GM21360 (cell line): ENCODE results near the gene RIN3.
A peak's percentile ranks its signal among the peaks of the same experiment; 100 is the strongest.
"Not testable (repeated sequence)": the region's sequence is repeated elsewhere in the genome, so short reads cannot be mapped to it uniquely, and the experiment has no call there.

Experiments
- ATAC-seq: cut with Tn5 transposase; IDR thresholded peaks from one replicate; pipeline ENCODE4 v1.9.1; 2021; ENCODE audit warnings: mild to moderate bottlenecking, moderate library complexity; ENCODE audit not compliant: unreplicated experiment

Gene RIN3

GRCh38 chr14:92525322-92526095 lies 11.9 kb downstream of the RIN3 start:
- ATAC-seq, result no peak

DNA sequence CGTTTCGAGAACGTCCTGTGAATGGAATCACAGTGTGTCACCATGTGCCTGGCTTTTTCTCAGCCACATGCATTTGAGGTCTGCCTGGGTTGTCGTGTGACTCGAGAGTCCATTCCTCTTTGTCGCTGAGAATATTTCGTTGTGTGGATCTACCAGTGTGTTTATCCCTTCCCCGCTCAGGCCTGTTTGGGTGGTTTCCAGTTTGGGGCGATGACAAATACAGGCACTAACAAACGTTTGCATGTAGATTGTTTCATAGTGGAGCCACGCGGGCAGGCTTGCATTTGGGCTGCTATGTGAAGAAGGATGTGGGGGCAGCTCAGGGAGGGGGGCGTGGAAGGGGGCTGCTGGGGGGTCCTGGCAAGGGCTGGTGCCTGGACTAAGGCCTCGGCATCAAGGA lies 14.1 kb downstream of the RIN3 start:
- ATAC-seq, result no peak

GRCh38 chr14:92528486-92529100 lies 15.0 kb downstream of the RIN3 start:
- ATAC-seq, result no peak

DNA sequence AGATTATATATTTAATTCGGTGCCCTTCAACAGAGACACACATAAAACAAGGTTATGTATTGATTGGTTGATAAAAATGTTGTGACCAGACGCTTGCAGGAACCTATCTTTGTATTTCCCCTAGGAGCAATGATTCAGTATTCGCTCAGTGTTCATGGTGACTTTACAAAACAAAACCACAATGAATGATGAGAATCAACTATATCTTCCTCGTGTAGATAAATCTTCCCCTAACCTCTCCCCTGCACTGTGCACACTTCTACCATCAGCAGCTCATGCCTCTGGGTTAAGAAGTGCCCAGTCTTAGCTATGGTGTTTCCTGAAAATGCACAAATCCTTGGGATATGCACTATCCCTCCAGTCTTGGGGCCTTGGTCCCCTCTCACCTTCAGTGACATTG lies 16.3 kb downstream of the RIN3 start:
- no peak for ATAC-seq

GRCh38 chr14:92531106-92531873 lies 17.7 kb downstream of the RIN3 start:
- ATAC-seq, result no peak

- ATAC-seq, result no peak
Observed at GRCh38 chr14:92532490-92533163, 19.0 kb downstream of the RIN3 start.

- ATAC-seq, result no peak
Observed at GRCh38 chr14:92534932-92535643, 21.5 kb downstream of the RIN3 start.

DNA sequence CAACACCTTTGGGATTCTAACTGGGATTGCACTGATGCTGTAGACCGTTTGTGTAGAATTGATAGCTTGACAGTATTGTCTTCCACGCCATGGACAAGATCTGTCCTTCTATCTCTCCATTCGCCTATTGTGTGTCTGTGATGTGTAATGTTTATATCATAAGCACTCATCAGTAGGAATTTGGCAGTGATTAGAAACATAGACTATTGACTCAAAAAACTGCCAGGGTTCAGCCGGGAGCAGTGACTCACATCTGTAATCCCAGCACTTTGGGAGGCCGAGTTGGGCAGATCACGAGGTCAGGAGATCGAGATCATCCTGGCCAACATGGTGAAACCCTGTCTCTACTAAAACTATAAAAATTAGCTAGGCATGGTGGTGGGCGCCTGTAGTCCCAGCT lies 22.6 kb downstream of the RIN3 start:
- ATAC-seq, result not testable (repeated sequence)

- ATAC-seq, result peak; percentile 55
Observed at GRCh38 chr14:92538412-92538985, 24.9 kb downstream of the RIN3 start.

- no peak for ATAC-seq
Observed at GRCh38 chr14:92539419-92539818, 25.8 kb downstream of the RIN3 start.

DNA sequence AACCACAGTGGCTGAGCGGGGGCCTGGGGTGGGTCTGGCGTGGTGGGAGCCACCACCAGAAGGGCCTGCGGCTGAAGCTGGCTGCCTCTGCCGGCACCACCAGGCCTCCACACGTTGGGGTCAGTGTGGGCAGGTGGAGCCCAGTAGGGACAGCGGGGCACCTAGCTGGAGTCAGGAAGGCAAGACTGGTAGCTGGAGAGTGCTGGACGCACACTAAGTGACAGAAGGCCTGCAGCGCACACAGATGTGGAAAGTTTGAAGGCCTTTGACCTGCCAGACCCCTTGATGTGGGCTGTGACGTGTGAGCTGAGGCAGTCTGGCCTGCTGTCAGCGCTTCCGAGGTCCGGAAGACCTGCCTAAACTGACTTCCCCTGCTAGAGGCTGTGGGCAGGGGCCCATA lies 26.3 kb downstream of the RIN3 start:
- ATAC-seq, result no peak

- no peak for ATAC-seq
Observed at GRCh38 chr14:92540472-92541048, 27.0 kb downstream of the RIN3 start.

- no peak for ATAC-seq
Observed at GRCh38 chr14:92542766-92543554, 29.4 kb downstream of the RIN3 start.

DNA sequence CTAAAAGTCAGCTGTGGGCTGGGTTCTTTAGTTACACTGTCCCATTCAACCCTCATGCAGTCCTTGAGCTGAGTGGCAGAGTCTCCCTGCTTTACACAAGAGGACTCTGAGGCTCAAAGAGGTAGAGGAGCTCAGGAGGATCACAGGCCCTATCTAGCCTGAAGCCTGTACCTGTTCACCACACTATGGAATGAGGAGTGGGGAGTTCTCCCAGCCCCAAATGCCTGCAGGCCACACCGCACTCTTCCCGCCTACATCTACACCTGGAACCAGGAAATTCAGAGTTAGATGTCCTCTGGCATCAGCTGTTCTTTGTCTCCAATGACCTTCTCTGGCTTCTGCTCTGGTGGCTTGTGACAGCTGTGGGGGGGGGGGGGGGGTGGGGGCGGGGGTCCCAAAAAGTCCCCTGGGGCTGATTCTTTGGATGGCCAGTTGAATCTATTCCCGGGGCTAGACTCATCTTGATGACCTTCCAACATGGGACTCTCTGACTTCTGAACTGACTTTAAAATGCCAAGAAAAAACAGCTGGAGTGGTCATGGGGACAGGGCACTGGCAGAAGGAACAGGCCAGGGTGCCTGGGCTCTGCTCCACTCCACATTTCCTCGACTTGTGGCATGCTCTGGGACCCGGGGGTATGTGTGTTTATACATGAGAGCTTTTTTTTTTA lies 30.6 kb downstream of the RIN3 start:
- no peak for ATAC-seq

GRCh38 chr14:92546347-92547053 lies 32.9 kb downstream of the RIN3 start:
- ATAC-seq, result no peak

DNA sequence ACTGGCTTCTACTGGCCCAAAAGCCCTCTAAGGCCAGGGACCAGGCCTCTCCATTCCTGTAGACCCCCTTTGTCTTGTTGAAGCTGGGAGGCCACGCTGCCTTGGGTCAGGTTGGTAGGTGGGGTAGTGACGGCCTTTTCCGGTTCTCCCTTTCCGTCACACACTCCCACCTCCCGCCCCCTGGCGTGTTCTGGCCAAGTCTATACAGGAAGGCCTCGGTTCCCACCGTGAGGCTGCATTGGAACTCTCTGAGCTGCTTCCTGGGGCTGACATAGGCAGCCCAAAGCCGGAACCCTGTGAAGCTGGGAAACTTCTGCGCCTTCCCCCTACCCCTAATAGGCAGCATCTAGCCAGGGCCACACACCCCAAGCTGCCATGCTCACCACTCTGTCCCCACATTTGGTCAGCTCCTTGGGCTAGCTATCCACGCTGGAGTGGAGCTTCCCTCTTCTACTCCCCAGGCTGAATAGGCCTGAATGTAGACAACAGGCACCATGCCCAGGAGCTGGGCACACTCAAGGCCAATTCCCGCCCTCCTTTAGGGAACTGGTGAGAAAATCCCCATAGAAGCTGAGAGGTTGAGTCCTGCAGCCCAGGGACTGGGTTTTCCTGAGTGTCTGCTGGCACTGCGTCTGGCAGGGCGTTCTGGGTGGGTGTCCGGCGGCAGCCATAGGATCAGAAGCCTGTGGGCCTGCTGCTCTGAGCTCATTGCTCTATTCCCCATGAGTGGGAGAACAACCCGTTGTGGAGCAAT lies 35.7 kb downstream of the RIN3 start:
- no peak for ATAC-seq

GRCh38 chr14:92549859-92550230 lies 36.3 kb downstream of the RIN3 start:
- ATAC-seq, result no peak
